Measurements from ENCODE around the gene FBXO47. TPM values are rescaled to one million over a fixed set of nuclear protein-coding genes. Genes with fewer than 3 reads are reported as not detected.
A peak's percentile ranks its signal among the peaks of the same experiment; 100 is the strongest.

FBXO47 gene
- total RNA-seq, 2 donors from 2014 or later, result 0.16 TPM; not detected in 1

- Mint-ChIP-seq H3K27me3 (ENCODE audit: low read depth) (no peaks in the 10 kb centered on the region), H3K4me3 (no peak overlapping the region), H3K9me3 (no peaks in the 10 kb centered on the region), H3K27ac (peak overlapping the region; percentile 54), H3K4me1 (ENCODE audit: low read depth) (peaks cover 88% of the 10 kb centered on the region), H3K36me3 (ENCODE audit: insufficient read depth in 2 of 2) (peaks cover 4 to 15% of the 10 kb centered on the region in 2 donors)
- no peak for DNase-seq
- no peak for ATAC-seq (replicated peaks in 1 of 2)
These were observed 78.4 kb downstream of the FBXO47 start for GRCh38 chr17:38888842-38889241.

- Mint-ChIP-seq H3K27ac (no peak overlapping the region), H3K4me3 (no peak overlapping the region), H3K9me3 (no peaks in the 10 kb centered on the region), H3K27me3 (ENCODE audit: low read depth) (no peaks in the 10 kb centered on the region), H3K36me3 (ENCODE audit: insufficient read depth in 2 of 2) (peaks cover 4 to 18% of the 10 kb centered on the region in 2 donors), H3K4me1 (ENCODE audit: low read depth) (peaks cover 88% of the 10 kb centered on the region)
- DNase-seq (no peak), ATAC-seq (replicated peaks in 1 of 2) (no peak)
These were observed 80.6 kb downstream of the FBXO47 start for GRCh38 chr17:38886643-38887010.

Other genes starting within 250 kb of the FBXO47 start
- 10 to 100 TPM; 25.5 to 27.8 TPM for gene CISD3, start 237.1 kb downstream of the FBXO47 start, total RNA-seq
- 1 to 10 TPM; 2.7 to 7.7 TPM for gene PCGF2, start 219.1 kb downstream of the FBXO47 start, total RNA-seq
- gene PSMB3, start 214.7 kb downstream of the FBXO47 start, total RNA-seq, result 100 to 1,000 TPM; 182 to 190 TPM
- 10 to 100 TPM; 32.7 to 34.3 TPM for gene PIP4K2B, start 167.8 kb downstream of the FBXO47 start, total RNA-seq
- gene CWC25, start 142.1 kb downstream of the FBXO47 start, total RNA-seq, result 10 to 100 TPM; 29.7 to 33.5 TPM
- 1,000 to 10,000 TPM; 1,230 to 1,505 TPM for gene RPL23, start 113.7 kb downstream of the FBXO47 start, total RNA-seq
- 100 to 1,000 TPM; 160 to 172 TPM for gene LASP1, start 97.3 kb downstream of the FBXO47 start, total RNA-seq
- 1 to 10 TPM; 3.0 to 5.6 TPM for gene PLXDC1, start 184.2 kb upstream of the FBXO47 start, total RNA-seq
- gene ARL5C, start 198.8 kb upstream of the FBXO47 start, total RNA-seq, result under 1 TPM; 0.12 to 0.16 TPM
- 10 to 100 TPM; 10.5 to 15.3 TPM for gene CACNB1, start 230.3 kb upstream of the FBXO47 start, total RNA-seq
- 1,000 to 10,000 TPM; 2,889 to 2,909 TPM for gene RPL19, start 232.9 kb upstream of the FBXO47 start, total RNA-seq

All from activated T-cell treated with anti-CD3 and anti-CD28 coated beads, Interleukin-2, amount 50 U/mL, for 72 hours (primary cell).